DOHH2 (cell line): ENCODE measurements around the gene FOXN3.

Source experiments
- CTCF ChIP-seq: fragments of 200-600 bp; sonication (generic); IDR thresholded peaks from one replicate; pipeline ENCODE4 v1.5.1; 2014; ENCODE audit warnings: antibody characterized with exemption, mild to moderate bottlenecking, low read depth, low read length; ENCODE audit not compliant: poor library complexity, severe bottlenecking
- EZH2phosphoT487 ChIP-seq: fragments of 200-600 bp; sonication (generic); IDR thresholded peaks from 2 replicates; pipeline ENCODE4 v1.6.1; 2017; ENCODE audit warnings: borderline replicate concordance, mild to moderate bottlenecking, antibody characterized with exemption, low read length, moderate library complexity, mixed read lengths

GRCh38 chr14:89187501-89187900 lies 229.5 kb downstream of the FOXN3 start:
- TF ChIP-seq CTCF (no peak), EZH2phosphoT487 (no peak)
